Ectodermal cell (in vitro differentiated cells): Measurements from ENCODE around the gene MAP3K21.

Experiments used
- H3K27ac ChIP-seq: 2 replicates; pipeline ENCODE4 v1.7.0; 2013; ENCODE audit warnings: mild to moderate bottlenecking, low read depth, low read length; ENCODE audit not compliant: insufficient read depth, poor library complexity, severe bottlenecking
- H3K27me3 ChIP-seq: 2 replicates; pipeline ENCODE4 v1.7.0; 2013; ENCODE audit warnings: mild to moderate bottlenecking, low read length; ENCODE audit not compliant: insufficient read depth, control insufficient read depth, poor library complexity, severe bottlenecking
- H3K36me3 ChIP-seq: one replicate; pipeline ENCODE4 v1.7.0; 2013; ENCODE audit warnings: low read length; ENCODE audit not compliant: control insufficient read depth, insufficient read depth
- H3K4me1 ChIP-seq: one replicate; pipeline ENCODE4 v1.7.0; 2013; ENCODE audit warnings: low read length; ENCODE audit not compliant: control insufficient read depth, insufficient read depth
- H3K4me3 ChIP-seq: 2 replicates; pipeline ENCODE4 v1.7.0; 2013; ENCODE audit warnings: low read depth, low read length, control low read depth; ENCODE audit not compliant: insufficient read depth
- H3K9me3 ChIP-seq: 2 replicates; pipeline ENCODE4 v1.7.0; 2013; ENCODE audit warnings: mild to moderate bottlenecking, low read length, moderate library complexity; ENCODE audit not compliant: control insufficient read depth
- WGBS, 2 experiments: methylation state at CpG; one replicate each; pipeline ENCODE4 v1.1.7; 2013; ENCODE audit warnings: missing lambda C conversion rate in 2 of 2; 5-methylcytosine and 5-hydroxymethylcytosine counted together

The MAP3K21 gene

GRCh38 chr1:233338102-233338501 is 10.6 kb downstream of the MAP3K21 start:
- Histone ChIP-seq H3K4me3 (no peak overlapping the region), H3K36me3 (no peaks in the 10 kb centered on the region), H3K4me1 (no peaks in the 10 kb centered on the region), H3K27ac (no peak overlapping the region), H3K9me3 (no peaks in the 10 kb centered on the region), H3K27me3 (no peaks in the 10 kb centered on the region)
- WGBS, 2 experiments, result 87 to 93% methylated on average over 2 of the region's 2 CpGs

GRCh38 chr1:233340031-233340555 is 12.6 kb downstream of the MAP3K21 start:
- Histone ChIP-seq H3K4me3 (no peak overlapping the region), H3K27ac (no peak overlapping the region), H3K36me3 (no peaks in the 10 kb centered on the region), H3K4me1 (no peaks in the 10 kb centered on the region), H3K27me3 (no peaks in the 10 kb centered on the region), H3K9me3 (no peaks in the 10 kb centered on the region)
- WGBS, 2 experiments, result 93 to 95% methylated on average over 3 of the region's 3 CpGs

- Histone ChIP-seq H3K36me3 (no peaks in the 10 kb centered on the region), H3K9me3 (no peaks in the 10 kb centered on the region), H3K27me3 (no peaks in the 10 kb centered on the region), H3K4me3 (no peak overlapping the region), H3K4me1 (no peaks in the 10 kb centered on the region), H3K27ac (no peak overlapping the region)
- WGBS, 2 experiments, result 91 to 92% methylated on average over 4 of the region's 4 CpGs
These were observed 13.5 kb downstream of the MAP3K21 start for GRCh38 chr1:233340966-233341516.

DNA sequence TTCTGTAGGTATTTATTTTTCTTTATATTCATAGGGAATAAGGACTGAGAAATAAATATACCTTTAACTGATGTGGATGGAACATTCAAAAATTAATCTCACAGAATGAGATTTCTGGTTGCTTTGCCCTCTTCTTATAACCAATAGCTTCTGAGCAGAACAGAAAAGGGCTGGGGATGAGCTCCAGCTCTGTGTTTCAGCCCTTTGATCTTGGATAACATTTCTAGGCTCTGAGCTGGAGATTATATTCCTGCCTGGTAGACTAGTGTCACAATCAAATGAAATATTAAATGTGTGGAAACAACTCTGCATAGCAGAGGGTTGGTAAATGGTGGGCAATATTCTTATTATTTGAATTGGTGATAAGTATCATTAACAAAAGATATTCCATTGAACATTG is 14.6 kb downstream of the MAP3K21 start:
- no peaks in the 10 kb centered on the region for H3K4me1 ChIP-seq
- no peaks in the 10 kb centered on the region for H3K9me3 ChIP-seq
- H3K36me3 ChIP-seq, result no peaks in the 10 kb centered on the region
- H3K27me3 ChIP-seq, result no peaks in the 10 kb centered on the region
- H3K27ac ChIP-seq, result no peak overlapping the region
- H3K4me3 ChIP-seq, result no peak overlapping the region

GRCh38 chr1:233343262-233343661 is 15.7 kb downstream of the MAP3K21 start:
- H3K9me3 ChIP-seq, result no peaks in the 10 kb centered on the region
- H3K36me3 ChIP-seq, result no peaks in the 10 kb centered on the region
- no peak overlapping the region for H3K4me3 ChIP-seq
- 86% methylated on average over 1 of the region's 1 CpG; no CpG with 5 or more reads in 1 of the 2 experiments for WGBS, 2 experiments
- no peaks in the 10 kb centered on the region for H3K4me1 ChIP-seq
- no peak overlapping the region for H3K27ac ChIP-seq
- H3K27me3 ChIP-seq, result no peaks in the 10 kb centered on the region

DNA sequence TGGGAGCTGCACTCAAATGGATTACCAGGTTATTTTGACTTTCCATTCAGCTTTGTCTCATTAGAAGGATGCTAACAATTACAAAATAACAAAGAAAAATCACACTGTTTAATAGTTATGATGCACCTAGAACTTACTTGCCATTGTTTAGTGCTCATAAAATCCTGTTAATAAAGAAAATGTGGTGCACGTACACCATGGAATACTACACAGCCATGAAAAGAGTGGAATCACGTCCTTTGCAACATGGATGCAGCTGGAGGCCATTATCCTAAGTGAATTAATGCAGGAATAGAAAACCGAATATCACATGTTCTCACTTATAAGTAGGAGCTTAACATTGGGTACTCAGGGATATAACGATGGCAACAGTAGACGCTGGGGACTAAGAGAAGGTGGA is 19.8 kb downstream of the MAP3K21 start:
- Histone ChIP-seq H3K27ac (no peak overlapping the region), H3K4me3 (no peak overlapping the region), H3K36me3 (no peaks in the 10 kb centered on the region), H3K27me3 (no peaks in the 10 kb centered on the region), H3K4me1 (no peaks in the 10 kb centered on the region), H3K9me3 (no peaks in the 10 kb centered on the region)
- 65 to 71% methylated on average over 5 of the region's 5 CpGs for WGBS, 2 experiments

- Histone ChIP-seq H3K9me3 (no peaks in the 10 kb centered on the region), H3K27ac (no peak overlapping the region), H3K27me3 (no peaks in the 10 kb centered on the region), H3K4me1 (no peaks in the 10 kb centered on the region), H3K36me3 (no peaks in the 10 kb centered on the region), H3K4me3 (no peak overlapping the region)
- 100% methylated on average over 1 to 4 of the region's 5 CpGs for WGBS, 2 experiments
These were observed 21.6 kb downstream of the MAP3K21 start for GRCh38 chr1:233349137-233349536.

DNA sequence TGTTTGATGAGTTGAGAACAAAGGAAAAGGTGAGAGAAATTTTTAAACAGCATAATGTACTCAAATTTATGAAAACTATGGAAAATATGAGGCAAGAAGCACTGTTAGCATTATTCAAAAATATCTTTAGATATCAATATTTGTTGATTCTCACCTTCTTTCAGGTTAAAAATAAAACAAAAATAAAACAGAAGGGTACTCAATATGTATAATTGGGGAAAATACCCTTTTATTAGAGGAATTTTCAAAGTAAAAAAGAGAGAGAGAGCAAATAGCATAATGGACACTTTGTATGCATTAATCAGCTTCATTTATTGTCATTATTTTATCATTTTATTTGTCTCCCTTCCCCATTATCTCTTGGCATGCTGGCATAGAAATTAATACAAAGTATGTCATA is 27.5 kb downstream of the MAP3K21 start:
- no peak overlapping the region for H3K4me3 ChIP-seq
- H3K9me3 ChIP-seq, result no peaks in the 10 kb centered on the region
- no peaks in the 10 kb centered on the region for H3K27me3 ChIP-seq
- no peak overlapping the region for H3K27ac ChIP-seq
- no peaks in the 10 kb centered on the region for H3K36me3 ChIP-seq
- no peaks in the 10 kb centered on the region for H3K4me1 ChIP-seq

DNA sequence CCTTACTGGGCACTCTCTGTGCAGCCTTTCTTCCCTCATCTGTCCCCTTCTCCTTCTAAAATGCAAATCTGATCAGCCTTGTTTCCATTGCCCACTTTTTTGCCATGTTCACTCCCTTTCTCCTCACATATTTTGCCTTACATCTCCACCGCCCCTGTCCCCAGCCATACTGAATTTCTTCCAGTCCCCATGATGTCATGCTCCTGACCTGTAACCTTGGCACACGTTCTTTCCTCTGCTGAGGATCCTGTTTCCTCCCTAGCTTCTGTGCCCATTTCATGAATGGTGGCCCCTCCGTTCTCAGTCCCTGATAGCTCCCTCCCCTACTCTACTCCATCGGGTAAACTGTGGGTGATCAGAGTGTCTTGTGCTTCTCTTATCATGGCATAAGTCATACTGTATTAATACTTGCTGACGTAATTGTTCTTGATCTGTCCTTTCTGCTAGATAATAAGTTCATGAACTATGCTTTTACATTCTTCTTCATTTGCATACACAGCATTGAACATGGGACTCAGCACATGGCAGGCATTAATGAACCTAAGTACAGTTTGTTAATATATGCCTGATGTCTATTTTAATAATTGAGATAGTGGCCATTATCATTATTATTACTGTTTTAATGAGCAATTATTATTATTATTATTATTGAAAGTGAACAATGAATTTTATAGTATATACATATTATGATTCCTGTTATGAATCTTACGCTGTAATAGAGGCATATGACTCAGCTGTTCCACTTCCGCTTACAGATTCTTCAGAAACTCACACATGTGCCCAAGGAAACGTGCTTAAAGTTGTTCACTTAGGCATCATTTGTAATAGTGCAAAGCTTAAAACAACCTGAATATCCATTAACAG is 28.5 kb downstream of the MAP3K21 start:
- H3K27me3 ChIP-seq, result no peaks in the 10 kb centered on the region
- H3K9me3 ChIP-seq, result no peaks in the 10 kb centered on the region
- no peak overlapping the region for H3K4me3 ChIP-seq
- H3K36me3 ChIP-seq, result no peaks in the 10 kb centered on the region
- 86 to 87% methylated on average over 7 to 8 of the region's 8 CpGs for WGBS, 2 experiments
- no peak overlapping the region for H3K27ac ChIP-seq
- H3K4me1 ChIP-seq, result no peaks in the 10 kb centered on the region

GRCh38 chr1:233356705-233356987 is 29.1 kb downstream of the MAP3K21 start:
- no peaks in the 10 kb centered on the region for H3K36me3 ChIP-seq
- H3K27me3 ChIP-seq, result no peaks in the 10 kb centered on the region
- no peaks in the 10 kb centered on the region for H3K4me1 ChIP-seq
- H3K27ac ChIP-seq, result no peak overlapping the region
- no peaks in the 10 kb centered on the region for H3K9me3 ChIP-seq
- H3K4me3 ChIP-seq, result no peak overlapping the region
- 95 to 97% methylated on average over 2 to 3 of the region's 3 CpGs for WGBS, 2 experiments
